GM21737 (cell line): ENCODE measurements around the gene PRC1.

Experiments used
- ATAC-seq: cut with Tn5 transposase; IDR thresholded peaks from one replicate; pipeline ENCODE4 v1.9.1; 2021; ENCODE audit warnings: mild to moderate bottlenecking, moderate library complexity; ENCODE audit not compliant: unreplicated experiment

The PRC1 gene

DNA sequence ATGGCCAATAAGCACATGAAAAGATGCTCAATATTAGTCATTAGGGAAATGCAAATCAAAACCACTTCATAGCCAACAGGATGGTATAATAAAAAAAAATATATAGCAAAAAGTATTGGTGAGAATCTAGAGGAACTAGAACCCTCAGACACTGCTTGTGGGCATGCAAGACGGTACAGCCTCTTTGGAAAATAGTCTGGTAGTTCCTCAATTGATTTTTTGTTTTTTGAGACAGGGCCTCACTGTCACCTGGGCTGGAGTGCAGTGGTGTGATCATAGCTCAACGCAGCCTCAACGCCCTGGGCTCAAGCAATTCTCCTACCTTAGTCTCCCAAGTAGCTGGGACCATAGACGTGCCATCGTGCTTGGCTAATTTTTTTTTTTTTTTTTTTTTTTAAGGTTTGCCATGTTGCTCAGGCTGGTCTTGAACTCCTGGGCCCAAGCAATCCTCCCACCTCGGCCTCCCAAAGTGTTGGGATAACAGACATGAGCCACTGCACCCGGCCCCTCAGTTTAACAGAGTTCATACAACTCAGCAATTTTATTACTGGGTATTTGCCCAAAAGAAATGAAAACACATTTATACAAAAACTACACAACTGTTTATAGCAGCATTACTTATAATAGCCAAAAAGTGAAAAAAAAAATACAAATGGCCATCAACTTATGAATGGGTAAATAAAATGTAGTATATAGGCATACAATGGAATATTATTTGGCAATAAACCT, 5.1 kb downstream of the PRC1 start:
- no peak for ATAC-seq

DNA sequence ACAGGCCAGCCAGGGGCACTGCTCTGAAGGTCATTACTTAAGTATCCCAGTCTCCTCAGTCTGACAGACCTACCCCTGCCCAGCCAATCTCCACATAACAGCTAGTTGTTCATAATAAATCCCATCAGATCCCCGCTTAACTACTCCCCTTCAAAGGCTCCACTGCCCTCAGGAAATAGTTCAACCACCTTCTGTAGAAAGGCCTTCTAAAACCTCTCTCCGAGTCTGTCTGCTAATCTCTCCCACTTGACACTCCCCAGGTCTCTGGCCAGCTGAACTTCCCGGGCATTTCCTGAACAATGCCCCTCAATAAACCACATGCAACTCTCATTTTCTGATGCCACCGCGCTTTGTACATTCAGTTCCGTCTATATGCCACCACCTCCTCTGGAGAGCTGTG, 6.0 kb downstream of the PRC1 start:
- no peak for ATAC-seq

DNA sequence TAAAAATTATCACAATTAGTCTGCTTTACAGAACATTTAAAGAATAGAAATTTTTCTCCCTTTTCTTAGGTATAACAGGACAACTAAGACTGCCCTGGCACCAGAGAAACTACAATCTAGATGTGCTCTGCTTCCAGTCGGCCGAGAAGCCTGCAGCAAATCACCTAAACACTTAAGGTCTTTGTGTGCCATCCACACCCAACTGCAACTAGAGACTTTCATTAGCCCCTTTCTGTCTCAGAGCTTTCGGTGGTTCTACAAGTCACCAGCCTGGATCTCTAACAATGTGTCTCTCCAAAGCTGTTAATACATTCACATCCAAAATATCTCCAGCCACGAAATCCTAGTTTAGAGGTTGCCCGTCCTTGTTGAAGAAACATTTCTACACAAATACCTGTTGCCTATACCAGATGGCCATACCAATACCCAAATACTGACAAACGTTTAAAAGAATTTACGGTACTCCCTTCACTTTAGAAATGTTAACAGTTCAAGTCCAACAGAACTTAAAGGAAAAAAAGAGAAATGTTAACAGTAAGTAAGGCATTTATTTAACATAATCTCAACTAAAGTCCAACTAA, 6.7 kb downstream of the PRC1 start:
- no peak for ATAC-seq

DNA sequence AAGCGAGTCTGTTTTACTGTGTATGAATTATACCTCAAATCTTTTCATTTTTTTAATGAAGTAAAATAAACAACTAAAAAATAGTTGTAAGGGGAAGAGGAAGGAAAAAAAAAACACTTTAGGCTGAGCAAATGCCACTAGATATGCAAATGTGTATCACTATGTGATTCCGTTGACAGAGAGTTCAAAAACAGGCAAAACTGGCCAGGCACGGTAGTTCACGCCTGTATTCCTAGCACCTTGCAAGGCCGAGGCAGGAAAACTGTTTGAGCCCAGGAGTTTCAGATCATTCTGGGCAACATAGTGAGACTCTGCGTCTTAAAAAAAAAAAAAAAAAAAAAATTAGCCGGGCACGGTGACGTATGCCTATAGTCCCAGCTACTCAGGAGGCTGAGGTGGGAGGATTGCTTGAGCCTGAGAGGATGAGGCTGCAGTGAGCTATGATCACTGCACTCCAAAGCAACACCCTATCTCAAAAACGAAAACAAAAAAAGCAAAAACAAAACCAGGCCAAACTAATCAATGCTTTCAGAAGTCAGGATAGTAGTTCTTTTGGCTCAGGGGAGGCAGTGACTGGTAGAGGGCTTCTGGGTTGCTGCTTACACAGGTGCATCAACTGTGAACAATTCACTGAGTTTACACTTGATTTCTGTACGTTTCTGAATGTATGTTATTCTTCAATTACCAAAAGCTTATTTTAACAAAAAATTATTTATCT, 7.4 kb downstream of the PRC1 start:
- ATAC-seq: peak; percentile 41

DNA sequence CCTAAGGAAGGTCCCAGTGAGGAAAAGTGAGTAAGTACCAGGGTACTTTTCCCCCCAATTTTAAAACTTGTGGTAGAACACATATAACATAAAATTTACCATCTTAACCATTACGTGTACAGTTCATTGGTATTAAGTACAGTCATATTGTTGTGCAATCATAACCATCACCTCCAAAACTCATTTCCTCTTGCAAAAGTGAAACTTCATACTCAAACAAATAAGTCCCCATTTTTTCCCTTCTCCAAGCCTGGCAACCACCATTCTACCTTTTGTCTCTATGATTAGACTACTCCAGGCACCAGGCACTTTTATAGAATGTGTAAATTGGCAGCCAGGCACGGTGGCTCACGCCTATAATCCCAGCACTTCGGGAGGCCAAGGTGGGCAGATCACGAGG, 12.2 kb downstream of the PRC1 start:
- no peak for ATAC-seq

DNA sequence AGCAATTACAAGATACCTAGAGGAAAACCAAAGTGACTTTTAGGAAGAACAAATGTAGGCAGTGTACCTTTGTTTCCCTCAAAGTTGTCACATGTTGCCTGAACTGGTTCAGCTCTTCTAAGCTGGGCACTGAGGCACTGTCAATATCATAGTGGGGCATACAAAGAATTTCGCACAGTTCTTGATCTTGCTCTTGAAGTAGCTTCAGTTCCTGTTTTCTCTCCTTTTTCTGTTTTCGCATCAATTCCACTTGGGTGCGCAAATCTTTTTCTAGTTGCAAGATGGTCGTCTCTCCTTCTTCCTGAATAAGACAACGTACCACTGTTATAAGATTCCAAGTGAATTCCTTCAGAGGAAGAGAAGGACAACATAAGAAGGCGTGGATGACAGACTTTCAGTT, 12.7 kb downstream of the PRC1 start:
- ATAC-seq: no peak

DNA sequence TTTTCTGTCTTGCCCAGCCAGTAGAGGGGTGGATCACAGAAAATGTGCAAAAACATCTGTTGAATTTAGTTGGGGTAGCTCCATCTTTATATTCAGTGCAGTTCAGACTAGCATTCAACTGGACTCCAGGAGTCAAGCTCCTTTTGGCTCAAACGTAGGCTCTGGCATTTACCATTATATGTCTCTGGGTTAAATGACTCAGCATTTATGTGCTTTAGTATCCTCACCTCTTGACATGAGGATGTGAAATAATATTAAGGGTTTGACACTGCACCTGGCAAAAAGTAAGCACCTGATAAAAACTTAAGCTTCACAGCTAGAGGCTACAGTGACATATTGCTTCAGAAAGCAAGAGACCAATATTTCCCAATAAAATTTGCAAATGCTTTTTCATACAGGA, 14.8 kb downstream of the PRC1 start:
- no peak for ATAC-seq

DNA sequence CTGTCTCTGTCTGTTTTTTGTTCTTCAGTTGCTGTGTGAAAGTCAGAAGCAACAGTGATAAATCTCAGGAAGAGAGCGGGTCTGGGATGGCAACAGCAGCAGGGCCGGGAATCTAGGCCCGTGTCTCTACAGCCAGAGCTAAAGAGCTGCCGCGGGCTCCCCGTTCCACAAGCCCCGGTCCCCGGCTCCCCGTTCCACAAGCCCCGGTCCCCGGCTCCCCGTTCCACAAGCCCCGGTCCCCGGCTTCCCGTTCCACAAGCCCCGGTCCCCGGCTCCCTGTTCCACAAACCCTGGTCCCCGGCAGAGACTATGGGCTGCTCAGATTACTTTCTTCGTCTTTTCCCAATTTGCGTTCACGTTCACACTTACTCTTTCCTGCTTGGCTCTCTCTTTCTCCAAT, 20.1 kb downstream of the PRC1 start:
- no peak for ATAC-seq

DNA sequence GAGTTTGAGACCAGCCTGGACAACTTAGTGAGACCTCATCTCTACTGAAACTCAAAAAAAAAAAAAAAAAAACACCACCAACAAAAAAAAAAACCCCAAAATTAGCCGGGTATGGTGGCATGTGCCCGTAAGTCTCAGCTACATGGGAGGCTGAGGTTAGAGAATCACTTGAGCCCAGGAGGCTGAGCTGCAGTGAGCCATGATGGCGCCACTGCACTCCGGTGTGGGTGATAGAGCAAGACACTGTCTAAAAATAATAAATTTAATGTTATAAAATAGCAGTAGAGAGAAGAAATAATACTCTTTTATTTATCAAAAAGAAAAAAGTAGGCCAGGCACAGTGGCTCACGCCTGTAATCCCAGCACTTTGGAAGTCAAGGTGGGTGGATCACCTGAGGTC, 22.2 kb downstream of the PRC1 start:
- ATAC-seq: no peak

DNA sequence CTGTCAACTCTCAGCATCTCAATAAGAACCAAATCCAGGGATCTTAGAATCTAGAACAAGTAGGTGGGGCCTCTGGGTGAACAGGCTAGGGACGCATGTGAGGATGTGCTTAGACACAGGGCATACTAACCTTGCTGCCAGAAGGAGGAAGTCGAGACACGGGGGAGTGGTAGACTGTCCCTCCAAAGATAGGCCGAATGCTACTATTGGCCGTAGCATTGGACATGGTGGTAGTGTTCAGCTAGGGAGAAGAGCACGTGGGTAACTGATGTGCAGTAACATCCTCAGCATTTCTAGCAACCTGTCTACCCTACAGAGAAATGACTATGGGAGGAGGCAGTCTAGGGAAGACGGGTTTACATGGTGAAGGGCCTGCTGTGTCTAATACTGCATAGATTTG, 24.1 kb downstream of the PRC1 start:
- ATAC-seq: no peak

DNA sequence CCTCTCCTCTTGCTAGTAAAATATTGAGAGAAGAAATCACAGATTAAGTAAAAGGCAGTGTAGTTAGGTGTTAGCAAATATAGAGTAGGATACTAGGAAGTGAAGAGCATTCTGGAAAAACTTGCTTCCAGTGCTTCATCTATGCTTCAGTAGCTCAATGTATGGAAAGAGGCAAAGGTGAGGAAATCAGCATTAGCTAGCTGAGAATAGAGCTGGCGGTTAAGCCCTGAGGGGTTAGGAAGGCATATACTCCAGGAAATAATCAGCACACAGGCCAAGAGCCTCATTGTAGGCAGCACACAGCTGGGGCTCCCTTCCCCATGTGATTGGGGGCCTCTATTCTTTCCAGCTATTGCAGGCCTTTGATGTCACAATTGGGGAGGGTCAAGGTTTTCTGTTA, 25.9 kb downstream of the PRC1 start:
- no peak for ATAC-seq

DNA sequence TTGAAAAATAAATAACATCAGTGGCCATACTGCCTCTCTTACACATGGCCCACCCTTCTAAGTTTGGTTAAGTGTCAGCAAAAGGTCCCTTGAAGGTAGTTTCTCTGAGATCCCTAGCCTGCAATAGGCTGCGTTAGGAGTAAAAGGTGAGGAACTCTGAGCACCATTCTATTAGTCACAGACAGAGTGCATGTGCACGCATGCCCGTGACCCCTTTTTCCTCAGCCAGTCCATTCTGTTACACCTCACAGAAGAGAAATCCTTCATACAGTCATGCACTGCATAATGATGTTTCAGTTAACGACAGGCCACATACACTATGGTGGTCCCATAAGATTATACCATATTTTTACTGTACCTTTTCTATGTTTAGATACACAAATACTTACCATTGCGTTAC, 27.1 kb downstream of the PRC1 start:
- ATAC-seq: no peak

DNA sequence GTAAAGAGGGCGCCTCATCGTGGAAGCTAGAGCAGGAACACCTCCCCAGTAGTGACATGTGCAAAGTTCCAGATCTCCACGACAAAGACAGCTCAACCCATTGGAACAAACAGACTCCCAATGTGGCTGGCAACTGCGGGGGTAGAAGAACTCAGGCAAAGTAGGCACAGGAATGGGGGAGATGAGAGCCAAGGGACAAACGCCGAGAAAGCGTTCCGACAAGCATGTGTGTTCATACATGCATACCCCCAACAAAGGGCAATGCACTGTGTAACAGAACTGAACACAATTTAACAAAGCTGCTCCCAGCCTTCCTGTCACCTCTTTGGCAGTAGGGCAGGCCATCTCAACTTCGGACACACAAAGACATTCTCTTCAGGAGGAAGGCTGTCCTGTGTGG, 28.1 kb downstream of the PRC1 start:
- no peak for ATAC-seq

DNA sequence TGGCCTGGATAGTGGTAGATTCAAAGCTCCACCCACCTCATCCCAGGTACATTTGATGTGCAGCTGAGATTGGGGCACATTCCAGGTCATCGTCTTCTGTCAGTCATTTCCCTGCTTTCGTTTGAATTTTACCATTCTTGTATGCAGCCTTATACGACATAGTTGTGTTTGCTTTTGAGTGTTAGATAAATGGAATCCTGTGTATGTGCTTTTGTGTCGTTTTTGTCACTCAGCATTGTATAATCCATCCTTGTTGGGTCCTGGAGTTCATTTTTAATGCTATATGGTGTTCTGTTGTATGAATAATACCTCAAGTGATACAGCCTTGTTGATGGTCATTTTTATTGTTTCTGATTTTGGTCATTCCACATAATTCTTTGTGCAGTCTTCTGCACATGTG, 32.3 kb downstream of the PRC1 start:
- no peak for ATAC-seq

DNA sequence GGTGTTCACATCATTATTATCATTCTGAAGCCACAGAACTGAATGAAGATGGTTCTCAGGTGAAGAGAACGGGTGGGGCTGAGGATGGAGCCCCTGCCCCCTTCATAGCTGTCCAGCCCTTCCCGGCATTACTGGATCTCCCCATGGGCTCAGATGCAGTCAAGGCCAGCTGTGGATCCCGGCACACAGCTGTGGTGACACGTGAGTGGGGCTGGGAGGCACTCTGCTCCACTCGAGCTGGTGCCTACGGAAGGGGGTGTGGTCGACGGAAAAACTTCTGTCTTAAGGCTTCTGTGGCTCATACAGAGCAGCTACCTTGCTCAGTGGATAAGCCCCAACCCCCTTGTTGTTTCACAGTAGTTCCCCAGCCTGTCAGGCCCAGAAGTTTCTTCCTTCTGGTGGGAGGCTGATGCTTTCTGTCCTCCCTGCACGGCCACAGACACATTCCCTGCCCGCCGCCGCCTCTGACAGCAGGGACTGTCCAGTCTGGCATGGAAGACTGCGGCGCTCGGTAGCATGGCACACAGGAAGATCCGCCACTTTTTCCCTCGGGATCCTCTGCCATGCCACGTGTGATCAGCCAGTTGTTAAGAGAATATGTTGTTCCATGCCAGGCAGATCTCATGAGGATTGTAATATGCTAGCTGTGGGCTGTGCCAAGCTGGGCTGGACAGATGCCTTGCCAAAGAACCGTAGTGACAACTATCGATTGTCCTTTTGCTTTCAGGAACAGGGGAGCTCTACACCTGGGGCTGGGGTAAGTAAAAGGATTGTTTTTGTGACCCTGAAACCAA, 33.8 kb downstream of the PRC1 start:
- no peak for ATAC-seq

DNA sequence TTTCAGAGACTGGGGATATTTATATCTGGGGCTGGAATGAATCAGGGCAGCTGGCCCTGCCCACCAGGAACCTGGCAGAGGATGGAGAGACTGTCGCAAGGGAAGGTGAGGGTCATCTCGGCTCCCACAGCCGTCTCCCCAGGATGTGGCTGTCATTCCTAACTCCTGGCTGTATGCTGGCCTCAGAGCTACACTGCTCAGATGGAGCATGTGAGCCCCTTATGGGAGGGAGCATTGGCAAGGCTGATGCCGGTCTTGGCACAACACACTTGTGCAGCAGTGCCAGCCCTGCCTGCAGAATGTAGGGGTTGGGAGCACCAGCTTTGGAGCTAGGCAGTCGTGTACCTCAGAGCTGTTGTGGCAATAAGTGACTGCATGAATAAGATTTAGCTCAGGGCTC, 34.4 kb downstream of the PRC1 start:
- ATAC-seq: no peak

DNA sequence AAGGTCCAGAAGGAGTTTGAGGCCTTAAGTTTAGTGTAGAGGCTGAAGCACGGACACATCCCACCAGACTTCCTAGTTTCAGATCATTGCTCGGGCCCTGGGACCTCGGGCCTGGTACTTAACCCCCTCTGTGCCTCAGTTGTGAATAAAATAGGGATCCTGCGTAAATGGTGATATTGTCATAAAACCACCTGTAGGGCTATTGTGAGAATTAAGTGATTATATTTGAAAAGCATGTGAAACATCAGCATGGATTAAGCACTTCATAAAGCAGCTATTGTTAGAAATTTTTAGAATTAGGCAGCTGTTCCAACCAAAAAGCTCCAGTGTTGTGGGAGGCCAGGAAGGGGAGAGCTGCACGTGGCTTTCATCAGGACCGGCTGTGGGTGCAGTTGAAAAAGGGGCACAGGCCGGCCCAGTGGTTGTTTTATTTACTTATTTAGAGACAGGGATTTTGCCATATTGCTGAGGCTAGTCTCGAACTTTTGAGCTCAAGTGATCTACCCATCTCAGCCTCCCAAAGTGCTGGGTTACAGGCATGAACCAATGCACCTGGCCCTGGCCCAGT, 35.2 kb downstream of the PRC1 start:
- ATAC-seq: no peak

DNA sequence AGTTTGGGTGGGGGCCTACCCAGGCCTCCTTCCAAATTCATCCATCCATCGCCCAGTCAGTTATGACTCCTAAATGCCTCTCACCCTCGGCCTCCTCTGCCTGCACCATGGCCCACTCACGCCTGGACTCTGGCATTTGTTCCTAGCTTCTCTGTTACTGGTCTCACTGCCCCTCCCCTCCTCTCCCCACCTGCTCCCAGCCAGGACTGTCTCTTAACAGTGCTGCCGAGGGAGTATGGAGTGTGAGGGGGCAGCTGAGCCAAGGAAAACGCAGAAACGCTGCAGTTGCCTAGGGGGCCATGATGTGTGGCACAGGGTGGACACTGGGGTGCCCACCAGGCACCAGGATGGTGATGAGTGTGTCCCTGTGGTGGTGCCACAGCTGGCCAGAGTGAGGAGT, 36.5 kb downstream of the PRC1 start:
- no peak for ATAC-seq

DNA sequence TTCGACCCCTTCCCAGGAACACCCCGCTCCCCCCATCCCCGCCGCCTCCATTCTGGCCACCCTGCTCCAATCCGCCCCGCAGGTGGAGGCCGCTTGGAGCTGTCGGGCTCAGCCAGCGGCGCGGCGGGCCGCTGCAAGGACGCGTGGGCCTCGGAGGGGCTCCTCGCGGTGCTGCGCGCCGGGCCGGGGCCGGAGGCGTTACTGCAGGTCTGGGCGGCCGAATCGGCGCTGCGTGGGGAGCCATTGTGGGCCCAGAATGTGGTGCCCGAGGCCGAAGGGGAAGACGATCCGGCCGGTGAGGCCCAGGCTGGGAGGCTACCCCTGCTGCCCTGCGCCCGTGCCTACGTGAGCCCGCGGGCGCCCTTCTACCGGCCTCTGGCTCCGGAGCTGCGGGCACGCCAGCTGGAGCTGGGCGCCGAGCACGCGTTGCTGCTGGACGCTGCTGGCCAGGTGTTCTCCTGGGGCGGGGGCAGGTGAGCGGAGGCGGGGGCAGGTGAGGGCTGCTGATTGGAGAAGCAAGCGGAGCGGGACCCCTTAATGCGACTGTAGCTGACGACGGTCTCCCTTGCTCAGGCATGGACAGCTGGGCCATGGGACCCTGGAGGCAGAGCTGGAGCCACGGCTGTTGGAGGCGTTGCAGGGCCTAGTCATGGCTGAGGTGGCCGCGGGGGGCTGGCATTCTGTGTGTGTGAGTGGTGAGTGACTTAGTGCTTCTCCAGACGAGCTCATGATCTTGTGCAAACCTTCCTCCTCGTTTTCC, 37.1 kb downstream of the PRC1 start:
- no peak for ATAC-seq

DNA sequence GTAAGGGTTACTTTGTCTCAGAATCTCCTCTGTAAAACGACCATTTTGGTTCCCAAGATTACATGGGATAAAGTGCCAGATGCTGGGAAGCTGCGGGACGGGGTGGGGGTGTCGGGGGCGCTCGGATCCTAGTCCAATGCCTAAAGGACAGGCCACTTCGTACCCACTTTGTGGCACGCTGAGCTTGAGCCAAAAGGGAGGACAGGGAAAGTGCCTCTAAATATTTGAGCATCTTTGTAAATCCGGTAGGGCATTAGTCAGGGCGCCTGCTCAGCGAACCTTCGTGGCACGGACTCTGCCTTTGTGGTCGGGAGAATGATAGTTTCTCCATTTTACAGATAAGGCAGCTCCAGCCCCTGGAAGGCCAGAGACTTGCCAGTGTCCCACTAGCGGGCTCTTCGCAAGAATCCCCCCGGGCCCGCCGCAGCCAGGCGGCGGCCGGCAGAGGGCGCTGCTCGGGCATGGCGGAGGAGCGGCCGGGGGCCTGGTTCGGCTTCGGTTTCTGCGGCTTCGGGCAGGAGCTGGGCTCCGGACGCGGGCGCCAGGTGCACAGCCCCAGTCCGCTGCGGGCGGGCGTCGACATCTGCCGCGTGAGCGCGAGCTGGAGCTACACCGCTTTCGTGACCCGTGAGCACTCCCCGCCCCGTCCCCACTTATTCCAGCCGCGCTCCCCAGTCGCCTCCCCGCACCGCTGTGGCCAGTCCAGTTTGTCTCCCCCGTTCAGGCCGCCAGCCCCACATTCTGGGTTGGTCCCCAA, 37.9 kb downstream of the PRC1 start:
- no peak for ATAC-seq
